Liver (tissue), 3 donors: ENCODE results near the gene FBXO34.

Experiments
- CTCF ChIP-seq: fragments of 150-350 bp; IDR thresholded peaks from 2 replicates; pipeline ENCODE4 v1.5.1; 2017; ENCODE audit warnings: improper control_type of control experiment, low read depth, low read length; ENCODE audit not compliant: missing input control
- HNF4A ChIP-seq, 2 donors: conservative IDR thresholded peaks; 2 replicates each; pipeline ENCODE4 v1.6.1; 2016; ENCODE audit warnings: antibody characterized with exemption in 2 of 2, mild to moderate bottlenecking in 2 of 2
- RAD21 ChIP-seq, 2 donors: IDR thresholded peaks; 2 replicates each; pipeline ENCODE4 v1.6.1; 2016; ENCODE audit warnings: antibody characterized with exemption in 2 of 2, mild to moderate bottlenecking in 2 of 2
- REST ChIP-seq: IDR thresholded peaks from 2 replicates; pipeline ENCODE4 v1.6.1; 2016; ENCODE audit warnings: antibody characterized with exemption, mild to moderate bottlenecking
- RXRA ChIP-seq, 2 donors: IDR thresholded peaks; 2 replicates each; pipeline ENCODE4 v1.6.1; 2017 to 2018; ENCODE audit warnings: antibody characterized with exemption in 2 of 2, mild to moderate bottlenecking in 1 of 2
- TAF1 ChIP-seq: conservative IDR thresholded peaks from 2 replicates; pipeline ENCODE4 v1.6.1; 2016; ENCODE audit warnings: antibody characterized with exemption, mild to moderate bottlenecking
- ZBTB33 ChIP-seq: IDR thresholded peaks from 2 replicates; pipeline ENCODE4 v1.6.1; 2016; ENCODE audit warnings: antibody characterized with exemption
- TF ChIP-seq, protein P1 (sequence below): IDR thresholded peaks from 2 replicates; pipeline ENCODE4 v1.6.1; 2016; ENCODE audit warnings: antibody characterized with exemption
- donor health status: healthy.
- donor health status: healthy.

DNA sequence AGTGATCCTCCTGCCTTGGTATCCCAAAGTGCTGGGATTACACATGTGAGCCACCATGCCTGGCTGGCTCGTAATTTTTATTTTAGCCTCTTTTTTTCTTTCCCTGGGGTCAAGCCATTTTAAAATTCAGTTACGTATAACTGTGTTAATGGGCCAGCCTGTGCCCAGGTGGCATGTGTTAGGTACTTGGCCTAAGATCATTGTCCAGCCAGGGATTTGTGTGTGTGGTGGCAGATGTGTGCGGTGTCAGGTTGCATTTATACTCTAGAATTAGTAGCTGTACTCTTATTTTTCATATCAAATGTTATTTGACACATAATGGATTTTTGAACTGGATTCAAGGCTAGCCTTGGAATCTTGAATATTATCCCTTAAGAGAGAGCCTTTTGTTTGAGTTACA lies 69.3 kb downstream of the FBXO34 start:
- TF ChIP-seq, protein P1, sequence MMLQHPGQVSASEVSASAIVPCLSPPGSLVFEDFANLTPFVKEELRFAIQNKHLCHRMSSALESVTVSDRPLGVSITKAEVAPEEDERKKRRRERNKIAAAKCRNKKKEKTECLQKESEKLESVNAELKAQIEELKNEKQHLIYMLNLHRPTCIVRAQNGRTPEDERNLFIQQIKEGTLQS: no peak
- TF ChIP-seq REST (no peak), CTCF (no peak), TAF1 (no peak), RAD21 (IDR thresholded peaks at IDR 0.05) (no peak), HNF4A (conservative IDR thresholded peaks at IDR 0.05) (no peak), RXRA (IDR thresholded peaks at IDR 0.05) (no peak), ZBTB33 (no peak)
